Measurements from ENCODE around the gene ZNF664.

DNA sequence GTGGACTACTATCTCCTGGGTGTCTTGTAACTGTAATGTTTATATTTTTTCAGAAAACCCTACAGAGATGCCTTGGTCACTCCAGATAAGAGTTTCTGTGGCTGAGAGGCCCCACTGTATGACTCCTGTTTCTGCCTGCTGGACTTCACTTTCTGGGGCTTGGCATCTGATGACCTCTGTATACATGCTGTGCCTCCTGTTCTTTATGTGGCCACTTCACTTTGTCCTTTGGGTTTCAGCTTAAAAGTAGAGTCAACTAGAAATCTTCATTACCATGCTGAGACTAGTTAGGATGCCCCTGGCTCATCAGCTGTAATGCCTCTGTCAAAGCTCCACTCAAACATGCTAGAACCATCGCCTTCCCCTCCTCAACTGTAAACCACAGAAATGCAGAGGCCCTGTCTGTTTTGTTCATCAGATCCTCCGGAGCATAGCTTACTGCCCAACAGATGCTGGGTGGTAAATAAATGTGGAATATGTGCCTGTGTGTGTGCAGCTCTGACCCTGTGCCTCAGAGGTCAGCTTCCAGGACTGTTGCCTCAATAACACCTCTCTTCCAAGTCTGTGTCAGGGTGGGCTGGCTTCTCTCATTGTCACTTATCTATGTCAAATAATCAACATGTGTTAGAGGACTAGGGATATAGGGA, 25.5 kb downstream of the ZNF664 start:
- TF ChIP-seq, protein P1, sequence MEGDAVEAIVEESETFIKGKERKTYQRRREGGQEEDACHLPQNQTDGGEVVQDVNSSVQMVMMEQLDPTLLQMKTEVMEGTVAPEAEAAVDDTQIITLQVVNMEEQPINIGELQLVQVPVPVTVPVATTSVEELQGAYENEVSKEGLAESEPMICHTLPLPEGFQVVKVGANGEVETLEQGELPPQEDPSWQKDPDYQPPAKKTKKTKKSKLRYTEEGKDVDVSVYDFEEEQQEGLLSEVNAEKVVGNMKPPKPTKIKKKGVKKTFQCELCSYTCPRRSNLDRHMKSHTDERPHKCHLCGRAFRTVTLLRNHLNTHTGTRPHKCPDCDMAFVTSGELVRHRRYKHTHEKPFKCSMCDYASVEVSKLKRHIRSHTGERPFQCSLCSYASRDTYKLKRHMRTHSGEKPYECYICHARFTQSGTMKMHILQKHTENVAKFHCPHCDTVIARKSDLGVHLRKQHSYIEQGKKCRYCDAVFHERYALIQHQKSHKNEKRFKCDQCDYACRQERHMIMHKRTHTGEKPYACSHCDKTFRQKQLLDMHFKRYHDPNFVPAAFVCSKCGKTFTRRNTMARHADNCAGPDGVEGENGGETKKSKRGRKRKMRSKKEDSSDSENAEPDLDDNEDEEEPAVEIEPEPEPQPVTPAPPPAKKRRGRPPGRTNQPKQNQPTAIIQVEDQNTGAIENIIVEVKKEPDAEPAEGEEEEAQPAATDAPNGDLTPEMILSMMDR (conservative IDR thresholded peaks at IDR 0.05; ENCODE audit: low read depth, low read length) = no peak
- no peak for TF ChIP-seq EZH2phosphoT487 (IDR thresholded peaks at IDR 0.05; ENCODE audit: borderline replicate concordance, low read length)
